Glomerular endothelial cell (primary cell): ENCODE data around the gene RPS6KC1. TPM values are rescaled to one million over a fixed set of nuclear protein-coding genes. Genes with fewer than 3 reads are reported as not detected.

ENCODE experiments used
- total RNA-seq: library from RNA; depleted of rRNA; stranded (reverse); fragments of >200 nt; gene quantifications from 2 replicates; pipeline ENCODE4 v1.2.3, GENCODE V29; 2015

RPS6KC1 gene
- total RNA-seq, 1 donor from 2014 or later, result 18.4 TPM

Other genes with a start within 250 kb of the RPS6KC1 start
- gene SPATA45, start 203.6 kb upstream of the RPS6KC1 start, total RNA-seq, result not detected in 2 replicates
- gene FLVCR1, start 193.0 kb upstream of the RPS6KC1 start, total RNA-seq, result 4.1 and 7.1 TPM in 2 replicates
- 0.53 and 0.76 TPM in 2 replicates for gene VASH2, start 100.7 kb upstream of the RPS6KC1 start, total RNA-seq
- gene ANGEL2, start 35.4 kb upstream of the RPS6KC1 start, total RNA-seq, result 14.4 and 43.0 TPM in 2 replicates